ENCODE data around the gene PTTG1.

- TF ChIP-seq POLR2AphosphoS5 (IDR thresholded peaks at IDR 0.05; ENCODE audit: low read depth, low read length) (no peak), TAF1 (IDR thresholded peaks at IDR 0.05; ENCODE audit: borderline replicate concordance, insufficient read depth, low read length) (no peak), SIN3A (IDR thresholded peaks at IDR 0.05; ENCODE audit: borderline replicate concordance, insufficient read depth, low read length) (no peak), FOXP2 (optimal IDR thresholded peaks at IDR 0.05; ENCODE audit: borderline replicate concordance, extremely low read depth, extremely low read length, insufficient read depth) (no peak)
- TF ChIP-seq, protein P1, sequence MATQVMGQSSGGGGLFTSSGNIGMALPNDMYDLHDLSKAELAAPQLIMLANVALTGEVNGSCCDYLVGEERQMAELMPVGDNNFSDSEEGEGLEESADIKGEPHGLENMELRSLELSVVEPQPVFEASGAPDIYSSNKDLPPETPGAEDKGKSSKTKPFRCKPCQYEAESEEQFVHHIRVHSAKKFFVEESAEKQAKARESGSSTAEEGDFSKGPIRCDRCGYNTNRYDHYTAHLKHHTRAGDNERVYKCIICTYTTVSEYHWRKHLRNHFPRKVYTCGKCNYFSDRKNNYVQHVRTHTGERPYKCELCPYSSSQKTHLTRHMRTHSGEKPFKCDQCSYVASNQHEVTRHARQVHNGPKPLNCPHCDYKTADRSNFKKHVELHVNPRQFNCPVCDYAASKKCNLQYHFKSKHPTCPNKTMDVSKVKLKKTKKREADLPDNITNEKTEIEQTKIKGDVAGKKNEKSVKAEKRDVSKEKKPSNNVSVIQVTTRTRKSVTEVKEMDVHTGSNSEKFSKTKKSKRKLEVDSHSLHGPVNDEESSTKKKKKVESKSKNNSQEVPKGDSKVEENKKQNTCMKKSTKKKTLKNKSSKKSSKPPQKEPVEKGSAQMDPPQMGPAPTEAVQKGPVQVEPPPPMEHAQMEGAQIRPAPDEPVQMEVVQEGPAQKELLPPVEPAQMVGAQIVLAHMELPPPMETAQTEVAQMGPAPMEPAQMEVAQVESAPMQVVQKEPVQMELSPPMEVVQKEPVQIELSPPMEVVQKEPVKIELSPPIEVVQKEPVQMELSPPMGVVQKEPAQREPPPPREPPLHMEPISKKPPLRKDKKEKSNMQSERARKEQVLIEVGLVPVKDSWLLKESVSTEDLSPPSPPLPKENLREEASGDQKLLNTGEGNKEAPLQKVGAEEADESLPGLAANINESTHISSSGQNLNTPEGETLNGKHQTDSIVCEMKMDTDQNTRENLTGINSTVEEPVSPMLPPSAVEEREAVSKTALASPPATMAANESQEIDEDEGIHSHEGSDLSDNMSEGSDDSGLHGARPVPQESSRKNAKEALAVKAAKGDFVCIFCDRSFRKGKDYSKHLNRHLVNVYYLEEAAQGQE (IDR thresholded peaks at IDR 0.05; ENCODE audit: insufficient read depth in 1 of 2, low read depth in 2 of 2, low read length in 2 of 2), result no peak
These were observed 1.4 kb downstream of the PTTG1 start for GRCh38 chr5:160423099-160423498.

All from PFSK-1 (cell line).